Islet of Langerhans (tissue), 1 donor: ENCODE results near the gene PHEX.

Experiments
- FAIRE-seq: peaks from one replicate; lab custom pipeline; 2011; peaks lifted over from hg19 to GRCh38; lab: Jason Lieb, UNC

PHEX gene

GRCh38 chrX:22032084-22032483, at the start of gene PHEX:
Gene PHEX, plus strand, starts transcription at chrX:22032325. Its CDS starts 681 bp downstream, at chrX:22033006.
- no peak for FAIRE-seq

GRCh38 chrX:21985332-21985777, 46.8 kb upstream of the PHEX start:
- FAIRE-seq = peak; percentile 99

- no peak for FAIRE-seq
Measured at GRCh38 chrX:21986596-21986995, 45.5 kb upstream of the PHEX start.

- FAIRE-seq = no peak
Measured at GRCh38 chrX:21989384-21989783, 42.7 kb upstream of the PHEX start.

- no peak for FAIRE-seq
Measured at GRCh38 chrX:21990832-21991231, 41.3 kb upstream of the PHEX start.

- no peak for FAIRE-seq
Measured at GRCh38 chrX:21991504-21991903, 40.6 kb upstream of the PHEX start.

GRCh38 chrX:21993265-21993664, 38.9 kb upstream of the PHEX start:
- FAIRE-seq = no peak

- no peak for FAIRE-seq
Measured at GRCh38 chrX:21996872-21997455, 35.2 kb upstream of the PHEX start.

GRCh38 chrX:21998037-21998436, 34.1 kb upstream of the PHEX start:
- no peak for FAIRE-seq

GRCh38 chrX:22004866-22005265, 27.3 kb upstream of the PHEX start:
- no peak for FAIRE-seq

- no peak for FAIRE-seq
Measured at GRCh38 chrX:22012051-22012450, 20.1 kb upstream of the PHEX start.

GRCh38 chrX:22012931-22013330, 19.2 kb upstream of the PHEX start:
- FAIRE-seq = no peak

GRCh38 chrX:22015139-22015750, 16.9 kb upstream of the PHEX start:
- FAIRE-seq = no peak

GRCh38 chrX:22021751-22022324, 10.3 kb upstream of the PHEX start:
- FAIRE-seq = no peak

GRCh38 chrX:22024577-22024976, 7.5 kb upstream of the PHEX start:
- FAIRE-seq = no peak

GRCh38 chrX:22025751-22026150, 6.4 kb upstream of the PHEX start:
- FAIRE-seq = no peak

GRCh38 chrX:22026731-22027130, 5.4 kb upstream of the PHEX start:
- FAIRE-seq = no peak

- no peak for FAIRE-seq
Measured at GRCh38 chrX:22032506-22032905, 381 bp downstream of the PHEX start.

- no peak for FAIRE-seq
Measured at GRCh38 chrX:22033818-22034217, 1.7 kb downstream of the PHEX start.

GRCh38 chrX:22035236-22035635, 3.1 kb downstream of the PHEX start:
- FAIRE-seq = no peak

GRCh38 chrX:22037225-22037624, 5.1 kb downstream of the PHEX start:
- no peak for FAIRE-seq

- FAIRE-seq = no peak
Measured at GRCh38 chrX:22037911-22038537, 5.9 kb downstream of the PHEX start.

GRCh38 chrX:22039541-22039940, 7.4 kb downstream of the PHEX start:
- FAIRE-seq = no peak

GRCh38 chrX:22040184-22040583, 8.1 kb downstream of the PHEX start:
- FAIRE-seq = no peak
